Measurements from ENCODE around the gene GPR33.
A peak's percentile ranks its signal among the peaks of the same experiment; 100 is the strongest.
"Not testable (repeated sequence)": the region's sequence is repeated elsewhere in the genome, so short reads cannot be mapped to it uniquely, and the experiment has no call there.

Gene GPR33

GRCh38 chr14:31487886-31488285, at the start of gene GPR33:
Gene GPR33 (minus strand): TSS chr14:31488039. CDS start chr14:31483965, 4,074 bp downstream.
- no peak for DNase-seq

GRCh38 chr14:31536201-31536960, 48.5 kb upstream of the GPR33 start:
- DNase-seq, result peak in 1 of 2 experiments; percentile 5

- no peak for DNase-seq
Observed at GRCh38 chr14:31530136-31530535, 42.3 kb upstream of the GPR33 start.

GRCh38 chr14:31529053-31529452, 41.2 kb upstream of the GPR33 start:
- DNase-seq, result no peak

GRCh38 chr14:31527546-31527945, 39.7 kb upstream of the GPR33 start:
- no peak for DNase-seq

GRCh38 chr14:31527087-31527486, 39.2 kb upstream of the GPR33 start:
- no peak for DNase-seq

- no peak for DNase-seq
Observed at GRCh38 chr14:31510855-31511254, 23.0 kb upstream of the GPR33 start.

- peak; percentile 33 to 67 for DNase-seq
Observed at GRCh38 chr14:31510222-31510621, 22.4 kb upstream of the GPR33 start.

GRCh38 chr14:31508135-31508534, 20.3 kb upstream of the GPR33 start:
- no peak for DNase-seq

GRCh38 chr14:31505411-31505810, 17.6 kb upstream of the GPR33 start:
- no peak for DNase-seq

- DNase-seq, result no peak
Observed at GRCh38 chr14:31501870-31502269, 14.0 kb upstream of the GPR33 start.

- no peak for DNase-seq
Observed at GRCh38 chr14:31492759-31493498, 5.1 kb upstream of the GPR33 start.

GRCh38 chr14:31489691-31490090, 1.9 kb upstream of the GPR33 start:
- DNase-seq, result no peak

- no peak for DNase-seq
Observed at GRCh38 chr14:31486764-31487163, 1.1 kb downstream of the GPR33 start.

- DNase-seq, result no peak
Observed at GRCh38 chr14:31484754-31485153, 3.1 kb downstream of the GPR33 start.

- DNase-seq, result no peak
Observed at GRCh38 chr14:31480156-31480555, 7.7 kb downstream of the GPR33 start.

GRCh38 chr14:31479027-31479426, 8.8 kb downstream of the GPR33 start:
- DNase-seq, result no peak

- DNase-seq, result no peak
Observed at GRCh38 chr14:31477248-31477647, 10.6 kb downstream of the GPR33 start.

GRCh38 chr14:31476131-31476866, 11.5 kb downstream of the GPR33 start:
- no peak for DNase-seq

GRCh38 chr14:31466554-31466953, 21.3 kb downstream of the GPR33 start:
- DNase-seq, result no peak

- no peak for DNase-seq
Observed at GRCh38 chr14:31465111-31465510, 22.7 kb downstream of the GPR33 start.

GRCh38 chr14:31462450-31462849, 25.4 kb downstream of the GPR33 start:
- DNase-seq, result not testable (repeated sequence)

GRCh38 chr14:31461545-31461944, 26.3 kb downstream of the GPR33 start:
- DNase-seq, result no peak

Data from NCI-H526 (cell line).